GM21381 (cell line): ENCODE data around the gene APOL4.
A peak's percentile ranks its signal among the peaks of the same experiment; 100 is the strongest.
"Not testable (repeated sequence)": the region's sequence is repeated elsewhere in the genome, so short reads cannot be mapped to it uniquely, and the experiment has no call there.

Experiments
- ATAC-seq: cut with Tn5 transposase; IDR thresholded peaks from one replicate; pipeline ENCODE4 v1.9.1; 2021; ENCODE audit warnings: mild to moderate bottlenecking, moderate library complexity; ENCODE audit not compliant: unreplicated experiment

Gene APOL4

DNA sequence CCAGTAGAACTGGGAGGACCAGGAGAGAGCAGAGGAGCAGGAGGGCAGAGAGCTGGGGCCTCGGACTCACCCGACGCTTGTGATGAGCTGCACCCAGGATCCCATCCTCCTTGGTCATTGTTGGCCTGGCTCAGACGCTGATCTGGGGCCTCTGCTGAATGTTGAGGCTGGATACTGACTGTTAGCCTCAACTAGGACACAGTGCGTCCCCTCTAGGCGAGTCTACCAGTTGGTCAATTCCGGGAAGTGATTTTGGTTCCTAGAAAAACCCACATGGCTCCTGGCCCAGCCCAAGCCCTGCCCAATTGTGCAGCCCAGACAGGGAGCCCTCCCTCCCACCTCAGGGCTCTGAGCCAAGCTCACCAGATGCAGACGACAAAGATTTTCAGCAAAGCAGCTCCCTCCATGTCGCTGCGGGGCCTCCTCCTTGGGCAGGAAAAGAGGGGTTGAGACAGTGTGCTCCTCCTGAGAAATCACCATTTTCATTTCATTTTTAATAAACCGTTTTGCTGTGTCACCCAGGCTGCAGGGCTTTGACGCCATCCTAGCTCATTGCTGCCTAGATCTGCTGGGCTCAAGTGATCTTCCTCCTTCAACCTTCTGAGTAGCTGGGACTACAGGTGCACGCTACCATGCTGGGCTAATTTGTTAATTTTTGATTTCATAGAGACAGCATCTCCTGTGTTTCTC lies at the start of gene APOL4:
Gene APOL4 (minus strand): TSS at position 180 of the 690 bp plus-strand sequence. CDS start 75 bp downstream, at position 105.
- ATAC-seq: no peak

- ATAC-seq: not testable (repeated sequence)
Measured at GRCh38 chr22:36250292-36250960, 48.8 kb upstream of the APOL4 start.

DNA sequence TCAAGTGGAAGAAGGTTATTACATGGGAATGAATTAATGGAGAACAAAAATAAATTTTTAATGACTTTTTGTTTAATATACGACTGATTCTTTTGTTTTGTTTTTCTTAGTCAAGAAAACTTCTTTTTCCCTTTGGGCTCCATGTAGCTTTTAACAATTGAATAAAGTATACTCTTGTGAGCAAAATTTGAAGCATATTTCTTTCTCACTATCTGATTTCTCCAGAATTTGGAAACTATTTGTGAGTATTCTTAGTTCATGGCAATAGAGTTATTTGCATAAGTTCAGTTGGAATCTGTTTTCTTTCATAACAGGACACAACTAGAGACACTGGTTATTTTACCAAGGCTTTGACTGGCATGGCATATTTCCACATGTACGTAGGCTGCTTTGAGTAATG lies 47.6 kb upstream of the APOL4 start:
- ATAC-seq: no peak

DNA sequence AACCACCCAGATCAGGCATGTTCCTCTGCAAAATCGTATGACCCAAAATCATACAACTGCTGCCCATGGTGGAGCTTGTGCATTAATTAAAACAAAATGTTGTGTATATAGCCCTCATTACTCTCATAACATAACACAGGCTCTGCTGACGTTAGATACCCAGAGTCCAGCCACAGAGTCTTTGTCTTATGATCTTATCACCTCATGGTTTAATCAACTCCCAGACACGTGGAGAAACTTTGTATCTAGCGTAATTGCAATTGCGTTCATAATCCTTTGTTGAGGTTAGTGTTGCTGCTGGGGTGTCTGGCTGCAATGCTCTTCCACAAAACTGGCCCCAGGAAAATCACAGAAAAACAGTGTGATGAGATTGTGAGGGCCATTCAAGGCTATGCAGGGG lies 46.3 kb upstream of the APOL4 start:
- no peak for ATAC-seq

DNA sequence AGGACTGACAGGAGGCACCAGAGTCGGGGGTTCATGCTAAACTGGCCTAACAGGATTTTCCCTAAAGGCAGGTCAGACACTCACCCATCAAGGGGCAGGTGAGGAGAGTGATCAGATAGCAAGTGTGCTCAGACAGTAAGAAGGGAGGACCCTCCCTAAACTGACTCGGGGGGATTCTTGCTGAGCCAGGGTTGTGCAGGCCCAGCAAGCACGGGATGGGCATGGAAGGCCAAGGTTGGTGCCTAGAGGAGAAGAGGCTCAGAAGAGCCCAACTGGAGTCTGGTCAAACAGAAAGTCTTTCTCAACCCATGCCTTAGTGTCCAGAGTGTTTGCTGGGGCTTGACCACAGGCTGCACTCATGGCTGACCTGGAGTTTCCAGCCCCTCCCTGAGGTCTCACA lies 45.1 kb upstream of the APOL4 start:
- ATAC-seq: no peak

- no peak for ATAC-seq
Measured at GRCh38 chr22:36245805-36246356, 44.3 kb upstream of the APOL4 start.

DNA sequence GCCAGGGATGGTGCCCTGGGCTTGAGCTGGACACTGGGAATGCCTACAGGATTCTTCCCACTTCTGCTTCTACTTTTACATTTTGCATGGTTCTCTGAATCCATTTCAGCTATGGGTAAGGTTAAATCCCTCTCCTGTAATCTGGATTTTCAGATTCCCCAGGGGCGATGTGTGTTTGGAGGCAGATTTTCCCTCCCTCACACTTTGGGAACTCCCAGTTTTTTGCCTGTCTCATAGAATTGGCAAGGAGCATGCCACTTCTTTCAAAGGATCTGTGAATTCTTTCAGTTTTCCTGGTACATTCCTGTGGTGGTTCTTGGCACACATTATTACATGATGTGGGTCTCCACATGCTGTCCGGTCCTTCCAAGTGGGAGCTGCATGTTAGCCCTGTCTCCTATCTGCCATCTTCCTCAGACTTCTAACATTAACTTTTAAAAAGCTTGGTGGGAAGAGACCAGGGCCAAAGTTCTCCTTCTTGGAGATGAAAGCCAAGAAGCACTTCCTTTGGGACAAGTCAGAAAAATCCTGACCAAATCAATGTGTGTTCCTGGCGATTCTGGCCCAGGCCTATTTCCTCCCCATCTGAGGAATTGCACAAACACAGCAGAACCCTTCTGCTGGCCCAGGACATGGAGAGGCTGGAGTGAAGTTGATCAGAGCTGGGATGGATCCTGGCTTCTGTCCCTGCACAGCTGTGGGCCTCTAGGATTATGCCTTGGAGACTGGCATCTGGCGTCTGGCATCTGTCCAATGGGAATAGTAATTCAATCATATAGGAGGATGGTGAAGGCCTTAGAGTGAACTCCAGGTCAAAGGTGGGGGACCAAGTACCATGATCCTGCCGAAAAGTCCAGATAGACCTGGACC lies 43.1 kb upstream of the APOL4 start:
- ATAC-seq: no peak

DNA sequence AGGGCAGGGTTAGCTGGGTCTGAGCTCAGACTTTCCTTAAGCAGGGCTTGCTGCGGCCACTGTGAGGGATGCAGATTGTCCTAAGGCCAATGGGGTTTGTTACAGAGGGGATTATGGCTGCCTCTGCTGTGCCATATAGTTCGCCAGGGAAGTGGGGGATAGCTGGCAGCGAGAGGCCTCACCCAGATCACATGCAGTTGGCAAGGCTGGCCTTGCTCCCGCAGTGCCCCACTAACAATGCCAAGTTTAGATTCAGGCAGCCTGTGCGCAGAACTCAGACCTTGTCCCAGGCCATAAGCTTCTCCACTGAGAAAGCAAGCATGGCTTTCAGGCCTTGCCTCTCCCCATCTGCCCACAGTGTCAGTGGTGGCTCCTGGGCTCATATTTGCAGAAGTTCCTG lies 42.4 kb upstream of the APOL4 start:
- ATAC-seq: no peak

DNA sequence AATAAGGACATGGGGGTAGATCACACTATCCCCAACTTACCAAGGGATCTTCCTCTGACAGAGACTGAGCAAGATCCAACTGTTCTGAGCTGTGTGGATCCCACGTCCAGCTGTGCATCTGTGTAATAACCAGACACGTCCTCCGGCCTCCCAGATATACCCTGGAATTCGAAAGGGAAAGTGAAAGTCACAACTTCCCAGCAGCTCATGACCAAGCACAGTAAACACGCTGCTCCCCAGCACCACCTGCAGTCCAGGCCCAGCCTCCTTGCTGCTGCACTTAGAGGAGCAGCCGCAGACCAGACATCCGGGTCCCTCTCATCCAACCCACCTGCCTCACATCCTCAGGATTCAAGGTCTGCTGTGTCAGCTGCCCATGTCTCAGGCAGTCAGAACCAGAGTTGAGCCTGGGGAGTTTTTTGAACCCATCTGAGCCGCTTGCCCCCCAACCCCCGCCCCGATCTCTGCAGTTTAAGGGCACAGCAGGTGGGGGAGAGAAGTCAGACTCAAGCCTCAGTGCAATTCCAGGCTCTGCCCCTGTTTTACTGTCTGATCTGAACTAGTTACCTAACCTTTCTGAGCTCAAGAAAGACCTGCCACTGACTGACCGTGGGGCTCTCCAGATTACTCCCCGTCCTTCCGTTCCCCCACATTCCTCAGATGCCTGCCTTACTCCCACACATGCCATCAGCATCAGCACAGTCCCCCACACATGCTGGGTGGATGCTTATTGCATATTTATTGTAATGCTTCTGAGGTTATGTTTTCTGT lies 38.0 kb upstream of the APOL4 start, which contains the start of gene APOL2:
Gene APOL2 (minus strand): TSS at position 127 of the 771 bp plus-strand sequence. CDS start 6,365 bp downstream, outside the sequence.
- ATAC-seq: peak; percentile 85

GRCh38 chr22:36239150-36239400 lies 37.5 kb upstream of the APOL4 start:
- no peak for ATAC-seq

DNA sequence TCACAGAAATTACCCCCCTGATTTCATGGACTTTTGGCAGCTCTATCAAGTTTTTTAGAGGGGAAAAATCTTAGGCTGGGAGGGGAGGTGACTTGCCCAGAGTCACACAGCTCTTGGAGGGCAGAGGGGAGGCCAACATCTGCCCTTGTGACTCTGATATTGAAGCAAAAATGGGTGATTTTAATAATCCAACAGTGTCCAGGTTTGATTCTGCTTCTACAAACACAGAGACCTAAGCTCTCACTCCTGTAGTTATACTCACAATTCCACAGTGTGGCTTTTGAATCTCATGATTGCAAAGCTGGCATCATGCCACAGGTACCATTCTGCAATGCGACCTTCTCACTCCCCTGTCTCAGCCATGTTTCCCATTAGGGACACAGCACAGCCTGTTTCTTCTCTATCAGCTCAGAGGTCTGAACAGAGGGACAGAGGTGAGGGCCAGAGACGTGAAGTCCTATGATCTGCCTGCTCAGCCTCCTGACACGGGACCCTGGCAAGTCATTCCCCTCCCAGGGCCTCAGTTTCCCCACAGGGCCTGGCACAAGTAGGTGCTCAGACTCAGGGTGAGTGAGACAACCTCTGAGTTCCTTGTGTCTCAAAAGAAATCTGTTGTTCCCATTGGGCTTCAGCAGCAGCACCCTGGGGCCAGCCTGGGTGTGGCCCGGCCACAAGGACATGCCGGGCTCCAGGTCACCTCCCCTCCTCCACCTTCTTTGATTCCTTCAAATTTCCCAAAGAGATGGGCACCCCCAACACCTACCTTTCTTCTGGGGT lies 37.0 kb upstream of the APOL4 start:
- no peak for ATAC-seq

- no peak for ATAC-seq
Measured at GRCh38 chr22:36237462-36238372, 36.1 kb upstream of the APOL4 start.

DNA sequence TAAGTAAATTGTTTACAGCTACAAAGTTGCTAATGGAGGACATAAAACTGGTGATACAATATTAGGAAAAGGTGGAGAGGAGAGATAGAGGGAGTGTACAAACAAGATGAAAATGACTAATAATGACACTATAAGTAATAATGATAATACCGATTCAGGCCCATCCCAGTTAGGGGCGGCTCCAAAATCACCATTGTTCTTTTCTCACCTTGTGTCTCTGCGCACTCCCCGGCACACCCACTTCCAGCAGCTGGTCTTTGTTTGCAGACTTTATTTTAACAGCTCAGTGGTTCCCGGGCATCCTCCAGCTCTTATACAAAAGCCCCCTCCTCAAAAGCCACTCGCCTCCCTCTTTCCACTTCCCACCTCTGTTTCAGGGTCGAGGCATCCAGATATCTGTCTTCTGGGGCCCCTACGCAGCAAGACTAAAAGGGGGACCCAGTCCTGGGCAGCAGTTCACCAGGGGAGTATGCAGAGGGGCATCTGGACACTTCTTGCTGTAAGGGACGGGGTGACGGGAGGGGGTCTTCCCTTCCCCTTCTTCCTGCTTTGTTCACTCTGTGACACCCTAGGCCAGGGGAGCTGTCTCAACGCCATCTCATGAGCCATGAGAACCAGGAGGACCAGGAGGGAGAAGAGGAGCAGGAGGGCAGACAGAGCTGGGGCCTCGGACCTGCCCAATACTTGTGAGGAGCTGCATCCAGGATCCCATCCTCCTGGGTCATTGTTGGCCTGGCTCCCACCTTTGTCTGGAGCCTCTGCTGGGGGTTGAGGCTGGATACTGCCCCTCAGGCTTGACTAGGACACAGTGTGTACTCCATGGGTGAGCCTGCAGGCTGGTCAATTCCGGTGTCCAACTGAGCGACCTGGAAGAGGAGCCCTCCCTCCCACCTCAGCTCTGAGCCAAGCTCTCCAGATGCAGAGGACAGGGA lies 35.0 kb upstream of the APOL4 start:
- no peak for ATAC-seq

DNA sequence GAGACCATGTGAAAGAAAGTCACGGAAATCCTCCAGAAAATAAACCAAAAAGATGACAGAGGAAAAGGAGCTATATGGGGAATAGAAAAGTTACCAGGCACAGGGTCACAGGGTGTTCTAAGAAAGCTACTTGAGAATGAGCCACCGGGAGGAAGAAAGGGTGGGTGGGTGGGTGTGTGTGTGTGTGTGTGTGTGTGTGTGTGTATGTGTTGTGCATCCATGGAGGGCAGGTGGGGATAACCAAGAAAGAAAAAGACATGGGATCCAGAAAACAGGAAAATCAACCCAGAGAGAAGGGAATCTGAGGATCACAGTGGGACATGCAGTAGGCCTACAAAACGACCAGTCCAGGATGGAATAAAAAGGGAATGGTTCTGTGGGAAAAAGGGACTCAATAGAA lies 34.0 kb upstream of the APOL4 start:
- no peak for ATAC-seq

DNA sequence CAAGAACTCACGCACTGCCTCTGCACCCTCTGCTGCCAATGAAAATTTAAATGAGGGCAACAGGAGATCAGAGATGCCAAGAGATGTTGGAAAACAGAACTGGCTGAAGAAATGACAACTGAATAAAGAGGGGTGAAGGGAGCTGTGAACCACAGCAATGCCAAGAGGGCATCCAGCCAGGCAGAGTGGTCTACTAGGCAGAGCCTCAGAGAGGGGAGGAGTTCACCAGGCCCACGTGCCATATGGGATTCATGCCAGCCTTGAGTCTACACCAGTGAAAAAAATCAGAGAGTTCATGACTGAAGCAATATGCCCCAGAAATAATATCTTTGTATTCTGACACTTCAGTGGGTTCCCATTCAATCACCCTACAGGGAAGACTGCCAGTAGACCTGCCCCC lies 33.3 kb upstream of the APOL4 start:
- ATAC-seq: no peak

- ATAC-seq: no peak
Measured at GRCh38 chr22:36234213-36234612, 32.6 kb upstream of the APOL4 start.

DNA sequence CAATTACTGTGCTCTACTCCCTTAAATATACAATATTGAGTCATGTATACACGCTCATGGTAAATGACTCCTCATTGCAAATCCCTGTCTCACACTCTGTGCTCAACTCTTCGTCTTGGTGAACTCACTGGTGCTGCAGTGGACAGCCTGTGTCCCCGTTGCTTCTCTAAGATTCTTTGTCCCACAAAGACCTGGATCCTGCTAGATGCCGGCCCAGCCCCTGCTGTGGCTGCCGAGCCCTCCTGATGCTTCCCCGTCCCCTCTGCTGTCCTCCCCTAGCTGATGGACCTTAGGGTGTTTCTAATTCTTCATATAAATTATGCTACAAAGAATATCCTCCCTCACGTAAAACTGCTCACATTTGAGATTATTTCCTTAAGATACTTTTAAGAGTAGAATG lies 32.2 kb upstream of the APOL4 start:
- no peak for ATAC-seq
